Body of pancreas (tissue), 4 donors: ENCODE measurements around the gene NELFB. TPM values are rescaled to one million over a fixed set of nuclear protein-coding genes. Genes with fewer than 3 reads are reported as not detected.

Source experiments
- ATAC-seq: fragments of 150-250 bp; one replicate; pipeline ENCODE4 v1.9.1; 2016
- DNase-seq, 4 donors: peaks; one replicate each; pipeline ENCODE4 v3.0.0-alpha.2; 2019
- H3K27ac ChIP-seq, 4 donors: fragments of 200-600 bp; sonication (generic); 1 replicate in 3 of 4; 2 replicates in 1 of 4; pipeline versions ENCODE4 v1.5.1 to v1.6.1; 2016 to 2019; ENCODE audit warnings: mild to moderate bottlenecking in 1 of 4, mixed read lengths in 1 of 4, moderate library complexity in 1 of 4
- H3K27me3 ChIP-seq, 2 donors: fragments of 200-600 bp; sonication (generic); one replicate each; pipeline ENCODE4 v1.6.0; 2016; ENCODE audit warnings: mild to moderate bottlenecking in 1 of 2
- H3K36me3 ChIP-seq, 2 donors: fragments of 200-600 bp; sonication (generic); replicated peaks in 1 of 2; 2 replicates each; pipeline ENCODE4 v1.5.1; 2016; ENCODE audit warnings: low read depth in 2 of 2; ENCODE audit not compliant: insufficient read depth in 1 of 2
- H3K4me1 ChIP-seq: fragments of 200-600 bp; sonication (generic); one replicate; pipeline ENCODE4 v1.6.0; 2016
- H3K4me3 ChIP-seq, 2 donors: fragments of 200-600 bp; sonication (generic); 1 replicate in 1 of 2; 2 replicates in 1 of 2; pipeline ENCODE4 v1.5.1; 2016 to 2019
- H3K9me3 ChIP-seq, 3 donors: fragments of 200-600 bp; sonication (generic); 1 replicate in 2 of 3; 2 replicates in 1 of 3; pipeline ENCODE4 v1.5.1; 2016
- POLR2A ChIP-seq, 3 donors: fragments of 450-650 bp; IDR thresholded peaks; one replicate each; pipeline ENCODE4 v1.6.1; 2016; ENCODE audit warnings: antibody characterized with exemption in 3 of 3, mild to moderate bottlenecking in 2 of 3
- WGBS, 2 donors: methylation state at CpG; one replicate each; pipeline ENCODE4 v1.1.5; 2017; 5-methylcytosine and 5-hydroxymethylcytosine counted together
- intact Hi-C: fragments of 100-400 bp; cut with DNase I; formaldehyde crosslinking; loops from one replicate; pipeline ENCODE4 v1.15.1; 2023
- total RNA-seq, 2 donors: library from RNA; depleted of rRNA; stranded (reverse); fragments of >200 nt; gene quantifications; one replicate each; pipeline ENCODE4 v1.1.0, GENCODE V29; 2016
- TF ChIP-seq, protein P1 (sequence below), 7 experiments: fragments of 450-650 bp in 4 of 7; fragments of 200-600 bp in 3 of 7; sonication (generic) in 3 of 7; IDR thresholded peaks; one replicate each; pipeline ENCODE4 v1.5.1; 2016 to 2019; ENCODE audit warnings: antibody characterized with exemption in 7 of 7

NELFB gene
- total RNA-seq, 2 donors from 2014 or later = 31.3 to 34.2 TPM

DNA sequence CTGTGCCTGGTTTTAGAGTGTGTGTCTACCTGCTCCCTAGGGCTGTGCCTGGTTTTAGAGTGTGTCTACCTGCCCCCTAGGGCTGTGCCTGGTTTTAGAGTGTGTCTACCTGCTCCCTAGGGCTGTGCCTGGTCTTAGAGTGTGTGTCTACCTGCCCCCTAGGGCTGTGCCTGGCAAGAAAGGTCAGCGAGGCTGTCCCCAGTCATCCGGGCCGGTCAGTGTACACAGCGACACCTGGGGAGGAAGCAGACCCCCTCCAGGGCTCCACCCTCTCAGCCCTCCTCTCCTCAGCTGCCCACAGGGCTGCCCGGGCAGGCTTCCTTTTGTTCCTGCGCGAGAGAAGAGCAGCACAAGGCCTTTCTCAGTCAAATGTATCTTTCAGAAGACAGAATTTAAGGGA lies 42.8 kb downstream of the NELFB start:
- ATAC-seq = no peak
- H3K36me3 ChIP-seq = no peaks in the 10 kb centered on the region
- H3K4me1 ChIP-seq = peaks cover 78% of the 10 kb centered on the region
- DNase-seq = peak in 2 of 4 donors; percentile 17 to 51
- no peak for TF ChIP-seq POLR2A (IDR thresholded peaks at IDR 0.05)
- TF ChIP-seq, protein P1, sequence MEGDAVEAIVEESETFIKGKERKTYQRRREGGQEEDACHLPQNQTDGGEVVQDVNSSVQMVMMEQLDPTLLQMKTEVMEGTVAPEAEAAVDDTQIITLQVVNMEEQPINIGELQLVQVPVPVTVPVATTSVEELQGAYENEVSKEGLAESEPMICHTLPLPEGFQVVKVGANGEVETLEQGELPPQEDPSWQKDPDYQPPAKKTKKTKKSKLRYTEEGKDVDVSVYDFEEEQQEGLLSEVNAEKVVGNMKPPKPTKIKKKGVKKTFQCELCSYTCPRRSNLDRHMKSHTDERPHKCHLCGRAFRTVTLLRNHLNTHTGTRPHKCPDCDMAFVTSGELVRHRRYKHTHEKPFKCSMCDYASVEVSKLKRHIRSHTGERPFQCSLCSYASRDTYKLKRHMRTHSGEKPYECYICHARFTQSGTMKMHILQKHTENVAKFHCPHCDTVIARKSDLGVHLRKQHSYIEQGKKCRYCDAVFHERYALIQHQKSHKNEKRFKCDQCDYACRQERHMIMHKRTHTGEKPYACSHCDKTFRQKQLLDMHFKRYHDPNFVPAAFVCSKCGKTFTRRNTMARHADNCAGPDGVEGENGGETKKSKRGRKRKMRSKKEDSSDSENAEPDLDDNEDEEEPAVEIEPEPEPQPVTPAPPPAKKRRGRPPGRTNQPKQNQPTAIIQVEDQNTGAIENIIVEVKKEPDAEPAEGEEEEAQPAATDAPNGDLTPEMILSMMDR (IDR thresholded peaks at IDR 0.05) = no peak
- peak overlapping the region; percentile 61 to 95 (median 88) for H3K27ac ChIP-seq
- no peak overlapping the region for H3K4me3 ChIP-seq
- 62% methylated on average over 7 of the region's 7 CpGs; no CpG with 5 or more reads in 1 of the 2 donors for WGBS, 2 donors
- H3K9me3 ChIP-seq = no peaks in the 10 kb centered on the region
- no peaks in the 10 kb centered on the region for H3K27me3 ChIP-seq
- intact Hi-C loops = no loop called here

DNA sequence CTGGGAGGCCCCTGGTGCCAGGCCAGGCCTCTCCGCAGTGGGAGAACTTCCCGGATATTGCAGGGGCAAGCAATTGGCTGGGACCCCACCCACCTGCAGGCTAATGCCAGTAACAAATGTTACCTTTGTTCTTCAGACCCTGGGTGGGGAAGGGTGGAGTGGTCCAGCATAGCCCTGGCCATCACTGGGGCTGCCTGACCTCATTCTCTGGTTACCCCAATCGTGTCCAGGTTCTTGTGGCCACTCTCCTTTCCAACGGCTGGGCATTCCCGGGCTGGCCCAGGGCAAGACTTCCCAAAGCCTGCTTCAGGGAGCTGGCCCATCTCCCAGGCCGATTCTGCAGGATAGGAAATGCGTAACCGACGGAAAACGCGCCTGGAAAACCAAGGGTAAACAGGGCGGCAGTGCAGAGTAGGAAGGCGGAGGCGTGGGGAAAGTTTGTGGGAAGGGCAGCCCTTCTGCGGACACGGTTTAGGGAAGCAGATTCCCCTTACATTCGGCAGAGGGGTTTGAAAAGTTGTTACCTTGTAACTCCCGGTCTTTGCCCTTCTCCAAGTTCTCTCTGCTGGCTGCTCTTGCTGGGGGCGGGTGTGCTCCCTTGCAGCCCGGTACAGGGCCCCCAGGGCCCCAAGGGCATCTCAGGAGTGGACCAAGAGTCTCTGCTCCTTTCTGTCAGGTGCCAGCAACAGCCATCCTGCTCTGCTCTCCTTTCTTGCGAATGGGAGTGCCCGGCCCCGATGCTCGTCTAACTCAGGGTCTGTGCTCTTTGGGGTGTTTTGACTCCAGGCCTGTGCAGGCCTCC lies 43.5 kb downstream of the NELFB start:
- WGBS, 2 donors = 34 to 47% methylated on average over 21 to 24 of the region's 24 CpGs
- TF ChIP-seq, protein P1 (IDR thresholded peaks at IDR 0.05) = no peak
- no peak for TF ChIP-seq POLR2A (IDR thresholded peaks at IDR 0.05)
- ATAC-seq (no peak), DNase-seq (peak in 2 of 4 donors; percentile 39 to 52)
- no peaks in the 10 kb centered on the region for H3K36me3 ChIP-seq
- intact Hi-C loops = no loop called here
- no peak overlapping the region for H3K4me3 ChIP-seq
- H3K9me3 ChIP-seq = no peaks in the 10 kb centered on the region
- H3K4me1 ChIP-seq = peaks cover 78% of the 10 kb centered on the region
- peak overlapping the region; percentile 61 to 95 (median 88) for H3K27ac ChIP-seq
- H3K27me3 ChIP-seq = no peaks in the 10 kb centered on the region

DNA sequence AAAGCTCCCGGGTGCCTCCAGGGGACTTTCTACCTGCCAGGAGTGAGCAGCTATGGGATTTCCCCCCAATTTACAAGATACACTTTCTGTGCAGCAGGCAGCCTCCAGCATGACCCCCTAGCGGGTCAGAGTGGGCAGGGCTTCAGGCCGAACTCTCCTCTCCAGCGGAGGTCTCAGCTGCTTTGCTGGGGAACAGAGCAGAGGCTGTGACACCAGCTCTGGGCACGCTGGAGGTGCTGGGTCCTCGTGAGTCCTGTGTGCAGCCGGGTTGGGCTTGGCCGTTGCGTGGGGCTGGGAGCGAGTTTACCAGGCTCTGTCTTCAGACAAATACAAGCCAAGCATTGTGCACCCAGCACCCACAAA lies 44.1 kb downstream of the NELFB start:
- WGBS, 2 donors = 13 to 25% methylated on average over 4 to 10 of the region's 10 CpGs
- Histone ChIP-seq H3K4me3 (no peak overlapping the region), H3K4me1 (peaks cover 79% of the 10 kb centered on the region), H3K27ac (peak overlapping the region in 3 of 4 donors; percentile 84 to 95 (median 93)), H3K27me3 (no peaks in the 10 kb centered on the region), H3K36me3 (no peaks in the 10 kb centered on the region), H3K9me3 (no peaks in the 10 kb centered on the region)
- DNase-seq (peak in 3 of 4 donors; percentile 25 to 43 (median 35)), ATAC-seq (no peak)
- peak in 1 of 3 donors; percentile 14 for TF ChIP-seq POLR2A (IDR thresholded peaks at IDR 0.05)
- TF ChIP-seq, protein P1 (IDR thresholded peaks at IDR 0.05) = no peak
- intact Hi-C loops = no loop called here

DNA sequence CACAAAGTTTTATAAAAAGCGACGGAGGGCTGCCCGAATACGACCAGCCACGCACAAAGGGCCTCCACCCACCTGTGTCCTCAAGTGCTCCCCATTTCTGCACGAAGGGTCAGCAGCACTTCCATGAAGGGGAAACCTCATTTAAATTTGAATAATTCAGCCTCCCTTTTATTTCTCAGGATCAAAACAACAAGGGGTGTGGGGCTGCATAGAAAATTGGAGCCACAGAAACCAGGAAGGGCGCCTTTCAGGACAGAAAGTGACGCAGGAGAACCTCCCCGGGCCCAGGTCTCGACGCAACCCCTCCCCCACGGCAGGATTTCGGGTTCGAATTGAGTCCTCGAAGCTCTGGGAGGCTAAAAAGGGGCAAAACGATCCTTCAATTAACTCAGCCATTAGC lies 44.8 kb downstream of the NELFB start:
- intact Hi-C loops = no loop called here
- Histone ChIP-seq H3K4me1 (peaks cover 79% of the 10 kb centered on the region), H3K9me3 (no peaks in the 10 kb centered on the region), H3K27me3 (no peaks in the 10 kb centered on the region), H3K36me3 (no peaks in the 10 kb centered on the region), H3K27ac (peak overlapping the region in 3 of 4 donors; percentile 84 to 95 (median 91)), H3K4me3 (peak overlapping the region in 1 of 2 donors; percentile 43)
- WGBS, 2 donors = 9 to 13% methylated on average over 16 of the region's 16 CpGs
- TF ChIP-seq, protein P1 (IDR thresholded peaks at IDR 0.05) = no peak
- TF ChIP-seq POLR2A (IDR thresholded peaks at IDR 0.05) = no peak
- DNase-seq = peak; percentile 56 to 77 (median 66)
- ATAC-seq = no peak
